Measurements from ENCODE around the gene CD180. TPM values are rescaled to one million over a fixed set of nuclear protein-coding genes. Genes with fewer than 3 reads are reported as not detected.

The CD180 gene
- total and polyA plus RNA-seq, 9 of the 15 experiments (the other 6 are each of a cell fraction or from before 2014, with no cell fraction given): 0.01 to 0.07 TPM; not detected in 7

DNA sequence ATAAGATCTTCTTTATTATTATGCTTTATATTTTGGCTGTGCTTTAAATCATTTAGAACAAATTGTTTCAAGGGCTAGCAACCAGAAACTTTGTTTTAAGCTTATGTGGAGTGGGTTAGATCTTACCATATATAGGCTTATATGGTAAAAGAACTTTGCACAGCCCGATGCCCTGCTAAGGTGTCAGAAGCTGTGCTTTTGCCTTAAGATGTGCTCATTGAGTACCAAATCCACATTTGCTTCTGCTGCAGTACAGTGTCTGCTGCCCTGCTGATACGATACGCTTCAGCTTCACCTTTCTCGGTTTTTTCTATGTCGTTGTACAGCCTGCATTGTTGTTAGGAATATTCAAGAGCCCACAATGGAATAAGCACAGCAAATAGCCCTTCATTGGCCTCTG, 34.8 kb downstream of the CD180 start (continued):
- TF ChIP-seq, protein P1, sequence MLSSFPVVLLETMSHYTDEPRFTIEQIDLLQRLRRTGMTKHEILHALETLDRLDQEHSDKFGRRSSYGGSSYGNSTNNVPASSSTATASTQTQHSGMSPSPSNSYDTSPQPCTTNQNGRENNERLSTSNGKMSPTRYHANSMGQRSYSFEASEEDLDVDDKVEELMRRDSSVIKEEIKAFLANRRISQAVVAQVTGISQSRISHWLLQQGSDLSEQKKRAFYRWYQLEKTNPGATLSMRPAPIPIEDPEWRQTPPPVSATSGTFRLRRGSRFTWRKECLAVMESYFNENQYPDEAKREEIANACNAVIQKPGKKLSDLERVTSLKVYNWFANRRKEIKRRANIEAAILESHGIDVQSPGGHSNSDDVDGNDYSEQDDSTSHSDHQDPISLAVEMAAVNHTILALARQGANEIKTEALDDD (IDR thresholded peaks at IDR 0.05): no peak
- TF ChIP-seq, protein P2, sequence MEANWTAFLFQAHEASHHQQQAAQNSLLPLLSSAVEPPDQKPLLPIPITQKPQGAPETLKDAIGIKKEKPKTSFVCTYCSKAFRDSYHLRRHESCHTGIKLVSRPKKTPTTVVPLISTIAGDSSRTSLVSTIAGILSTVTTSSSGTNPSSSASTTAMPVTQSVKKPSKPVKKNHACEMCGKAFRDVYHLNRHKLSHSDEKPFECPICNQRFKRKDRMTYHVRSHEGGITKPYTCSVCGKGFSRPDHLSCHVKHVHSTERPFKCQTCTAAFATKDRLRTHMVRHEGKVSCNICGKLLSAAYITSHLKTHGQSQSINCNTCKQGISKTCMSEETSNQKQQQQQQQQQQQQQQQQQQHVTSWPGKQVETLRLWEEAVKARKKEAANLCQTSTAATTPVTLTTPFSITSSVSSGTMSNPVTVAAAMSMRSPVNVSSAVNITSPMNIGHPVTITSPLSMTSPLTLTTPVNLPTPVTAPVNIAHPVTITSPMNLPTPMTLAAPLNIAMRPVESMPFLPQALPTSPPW (CRISPR knock-in tag; IDR thresholded peaks at IDR 0.05): no peak
- TF ChIP-seq TAF7 (tag; IDR thresholded peaks at IDR 0.05) (no peak), ZNF232 (CRISPR knock-in tag; IDR thresholded peaks at IDR 0.05) (no peak)

DNA sequence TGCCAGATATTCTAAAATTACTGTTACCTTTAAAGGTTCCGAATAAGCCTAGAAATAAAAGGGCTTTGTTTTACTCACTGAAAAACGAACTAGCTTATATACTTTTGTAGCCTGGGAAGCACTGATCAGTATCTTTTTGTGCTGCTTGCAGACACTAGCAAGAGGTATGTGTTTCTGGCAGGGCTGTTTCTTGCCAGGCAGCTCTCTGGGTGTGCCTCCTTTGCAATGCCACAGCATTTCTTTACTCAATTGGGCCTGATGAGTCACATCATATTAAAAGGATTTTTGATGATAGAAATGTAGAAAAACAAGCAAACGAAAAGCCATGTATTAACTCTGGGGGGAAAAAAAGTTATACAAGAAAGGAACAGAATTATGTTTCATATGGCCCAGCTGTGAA, 35.6 kb downstream of the CD180 start:
- intact Hi-C loops (cut with micrococcal nuclease): no loop called here
- CTCF ChIA-PET (ENCODE audit: low intra/inter-chr PET ratio): no interaction called here
- in situ Hi-C loops (cut with MboI): no loop called here
- FAIRE-seq (no peak), DNase-seq (ENCODE audit: extremely low read depth in 1 of 4, low spot score in 3 of 4) (no peak), ATAC-seq (no peak)
- no peaks in the 10 kb centered on the region for H3K9me1 ChIP-seq (ENCODE audit: control insufficient read depth, insufficient read depth, low read length)
- H3K9me3 ChIP-seq (replicated peaks; ENCODE audit: control insufficient read depth, insufficient read depth, low read depth, low read length): no peaks in the 10 kb centered on the region
- POLR2A ChIA-PET: interaction anchor here (1.0 kb wide), 1 partner anchor 112 kb away, joined by 3 read pairs; no protein-coding TSS in a partner anchor
- H3K4me3 ChIP-seq: no peak overlapping the region
- H4K20me1 ChIP-seq (replicated peaks; ENCODE audit: control insufficient read depth, insufficient read depth, low read length): no peaks in the 10 kb centered on the region
- 44% methylated on average over 3 of the region's 3 CpGs for WGBS (ENCODE audit: insufficient coverage, low coverage, missing lambda C conversion rate)
- no peak overlapping the region for H3K27ac ChIP-seq (ENCODE audit: extremely low read depth, low read depth, low read length)
- H3K4me1 ChIP-seq (replicated peaks in 1 of 2; ENCODE audit: control insufficient read depth in 2 of 2, insufficient read depth in 2 of 2, low read length in 2 of 2): peaks cover 0 to 7% of the 10 kb centered on the region in 2 experiments; a peak in 2 of 5 replicates
- no peak overlapping the region for H2AFZ ChIP-seq (ENCODE audit: low read depth, low read length)
- H3K4me2 ChIP-seq (ENCODE audit: insufficient read depth, low read length): no peak overlapping the region
- no peaks in the 10 kb centered on the region for H3K27me3 ChIP-seq (ENCODE audit: control insufficient read depth in 2 of 2, insufficient read depth in 2 of 2, low read length in 2 of 2)
- BruUV-seq (replicated peaks): no TSS peak
- H3K36me3 ChIP-seq (ENCODE audit: control insufficient read depth, insufficient read depth, low read length): peaks cover 12% of the 10 kb centered on the region; the same call in 1 of the 3 replicates
- H3K79me2 ChIP-seq (ENCODE audit: control insufficient read depth, insufficient read depth, low read length): no peaks in the 10 kb centered on the region
- no peak overlapping the region for H3K9ac ChIP-seq (ENCODE audit: insufficient read depth in 1 of 2, low read depth in 2 of 2, low read length in 2 of 2)
- TF ChIP-seq, protein P3, sequence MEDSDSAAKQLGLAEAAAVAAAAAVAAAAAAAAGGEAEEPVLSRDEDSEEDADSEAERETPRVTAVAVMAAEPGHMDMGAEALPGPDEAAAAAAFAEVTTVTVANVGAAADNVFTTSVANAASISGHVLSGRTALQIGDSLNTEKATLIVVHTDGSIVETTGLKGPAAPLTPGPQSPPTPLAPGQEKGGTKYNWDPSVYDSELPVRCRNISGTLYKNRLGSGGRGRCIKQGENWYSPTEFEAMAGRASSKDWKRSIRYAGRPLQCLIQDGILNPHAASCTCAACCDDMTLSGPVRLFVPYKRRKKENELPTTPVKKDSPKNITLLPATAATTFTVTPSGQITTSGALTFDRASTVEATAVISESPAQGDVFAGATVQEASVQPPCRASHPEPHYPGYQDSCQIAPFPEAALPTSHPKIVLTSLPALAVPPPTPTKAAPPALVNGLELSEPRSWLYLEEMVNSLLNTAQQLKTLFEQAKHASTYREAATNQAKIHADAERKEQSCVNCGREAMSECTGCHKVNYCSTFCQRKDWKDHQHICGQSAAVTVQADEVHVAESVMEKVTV (CRISPR knock-in tag; IDR thresholded peaks at IDR 0.05): no peak
- TF ChIP-seq, protein P4, sequence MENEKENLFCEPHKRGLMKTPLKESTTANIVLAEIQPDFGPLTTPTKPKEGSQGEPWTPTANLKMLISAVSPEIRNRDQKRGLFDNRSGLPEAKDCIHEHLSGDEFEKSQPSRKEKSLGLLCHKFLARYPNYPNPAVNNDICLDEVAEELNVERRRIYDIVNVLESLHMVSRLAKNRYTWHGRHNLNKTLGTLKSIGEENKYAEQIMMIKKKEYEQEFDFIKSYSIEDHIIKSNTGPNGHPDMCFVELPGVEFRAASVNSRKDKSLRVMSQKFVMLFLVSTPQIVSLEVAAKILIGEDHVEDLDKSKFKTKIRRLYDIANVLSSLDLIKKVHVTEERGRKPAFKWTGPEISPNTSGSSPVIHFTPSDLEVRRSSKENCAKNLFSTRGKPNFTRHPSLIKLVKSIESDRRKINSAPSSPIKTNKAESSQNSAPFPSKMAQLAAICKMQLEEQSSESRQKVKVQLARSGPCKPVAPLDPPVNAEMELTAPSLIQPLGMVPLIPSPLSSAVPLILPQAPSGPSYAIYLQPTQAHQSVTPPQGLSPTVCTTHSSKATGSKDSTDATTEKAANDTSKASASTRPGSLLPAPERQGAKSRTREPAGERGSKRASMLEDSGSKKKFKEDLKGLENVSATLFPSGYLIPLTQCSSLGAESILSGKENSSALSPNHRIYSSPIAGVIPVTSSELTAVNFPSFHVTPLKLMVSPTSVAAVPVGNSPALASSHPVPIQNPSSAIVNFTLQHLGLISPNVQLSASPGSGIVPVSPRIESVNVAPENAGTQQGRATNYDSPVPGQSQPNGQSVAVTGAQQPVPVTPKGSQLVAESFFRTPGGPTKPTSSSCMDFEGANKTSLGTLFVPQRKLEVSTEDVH (IDR thresholded peaks at IDR 0.05; ENCODE audit: low read depth, partially characterized antibody): no peak
- TF ChIP-seq, protein P5, sequence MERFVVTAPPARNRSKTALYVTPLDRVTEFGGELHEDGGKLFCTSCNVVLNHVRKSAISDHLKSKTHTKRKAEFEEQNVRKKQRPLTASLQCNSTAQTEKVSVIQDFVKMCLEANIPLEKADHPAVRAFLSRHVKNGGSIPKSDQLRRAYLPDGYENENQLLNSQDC (CRISPR knock-in tag; IDR thresholded peaks at IDR 0.05): no peak
- TF ChIP-seq RBM25 (IDR thresholded peaks at IDR 0.05; ENCODE audit: low read depth, low read length, severe bottlenecking) (no peak), ERF (CRISPR knock-in tag; IDR thresholded peaks at IDR 0.05) (no peak), TAL1 (IDR thresholded peaks at IDR 0.05) (no peak), HOXB6 (CRISPR knock-in tag; IDR thresholded peaks at IDR 0.05; ENCODE audit: borderline replicate concordance) (no peak), GABPB2 (CRISPR knock-in tag; conservative IDR thresholded peaks at IDR 0.05) (no peak), ZKSCAN8 (CRISPR knock-in tag; IDR thresholded peaks at IDR 0.05) (no peak), RBM34 (IDR thresholded peaks at IDR 0.05; ENCODE audit: borderline replicate concordance, insufficient read depth, low read length) (no peak)

Measured in K562 (cell line).